ENCODE data around the gene PTPN18. TPM values are rescaled to one million over a fixed set of nuclear protein-coding genes. Genes with fewer than 3 reads are reported as not detected.
"Not testable (repeated sequence)": the region's sequence is repeated elsewhere in the genome, so short reads cannot be mapped to it uniquely, and the experiment has no call there.

Gene PTPN18
- polyA plus RNA-seq, 4 donors = 58.6 to 105 (median 66.5) TPM

- H3K4me3 ChIP-seq (ENCODE audit: low read depth in 1 of 3, low read length in 3 of 3) = no peak overlapping the region
- WGBS, 3 donors = 84 to 90% (median 85%) methylated on average over 7 of the region's 7 CpGs
- no peaks in the 10 kb centered on the region for H3K9me3 ChIP-seq (ENCODE audit: control insufficient read depth in 2 of 2, insufficient read depth in 1 of 2, low read depth in 1 of 2, low read length in 1 of 2)
- no peak overlapping the region for H3K27ac ChIP-seq (ENCODE audit: low read depth in 1 of 3, low read length in 2 of 3)
- DNase-seq = no peak
- H3K36me3 ChIP-seq (ENCODE audit: control insufficient read depth in 3 of 3, insufficient read depth in 2 of 3, low read depth in 1 of 3, low read length in 3 of 3) = no peaks in the 10 kb centered on the region
- H3K27me3 ChIP-seq (ENCODE audit: control insufficient read depth in 3 of 3, insufficient read depth in 3 of 3, low read length in 3 of 3) = no peaks in the 10 kb centered on the region
- peaks cover 0 to 13% (median 1%) of the 10 kb centered on the region in 3 donors for H3K4me1 ChIP-seq (ENCODE audit: control insufficient read depth in 3 of 3, insufficient read depth in 2 of 3, low read depth in 1 of 3, low read length in 2 of 3)
- no peak for FAIRE-seq
Observed at GRCh38 chr2:130393318-130393910, 37.6 kb downstream of the PTPN18 start.

DNA sequence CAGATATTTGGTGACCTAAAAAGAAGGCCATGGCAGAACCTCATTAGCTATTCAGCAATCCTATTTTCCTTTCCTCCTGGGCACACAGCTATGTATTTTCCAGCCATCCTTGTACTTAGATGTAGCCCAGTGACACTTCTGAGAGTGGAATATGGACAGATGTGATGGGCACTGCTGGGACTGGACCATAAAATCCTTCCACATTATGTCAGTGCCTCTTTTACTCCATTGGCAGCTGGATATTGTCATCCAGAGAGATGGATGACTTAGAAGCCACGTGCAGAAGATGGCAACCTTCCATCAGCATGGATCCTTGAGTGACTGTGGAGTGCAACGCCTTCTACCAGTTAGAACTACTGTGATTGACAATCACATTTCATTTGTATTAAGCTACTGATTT is 50.4 kb downstream of the PTPN18 start:
- H3K27ac ChIP-seq (ENCODE audit: low read depth in 1 of 3, low read length in 2 of 3); FAIRE-seq; DNase-seq; H3K36me3 ChIP-seq (ENCODE audit: control insufficient read depth in 3 of 3, insufficient read depth in 2 of 3, low read depth in 1 of 3, low read length in 3 of 3); H3K27me3 ChIP-seq (ENCODE audit: control insufficient read depth in 3 of 3, insufficient read depth in 3 of 3, low read length in 3 of 3); H3K4me1 ChIP-seq (ENCODE audit: control insufficient read depth in 3 of 3, insufficient read depth in 2 of 3, low read depth in 1 of 3, low read length in 2 of 3); H3K4me3 ChIP-seq (ENCODE audit: low read depth in 1 of 3, low read length in 3 of 3); H3K9me3 ChIP-seq (ENCODE audit: control insufficient read depth in 2 of 2, insufficient read depth in 1 of 2, low read depth in 1 of 2, low read length in 1 of 2): not testable (repeated sequence)
- no CpG with 5 or more reads among the region's 2 CpGs for WGBS, 3 donors

- not testable (repeated sequence) for H3K27ac ChIP-seq (ENCODE audit: low read depth in 1 of 3, low read length in 2 of 3); H3K27me3 ChIP-seq (ENCODE audit: control insufficient read depth in 3 of 3, insufficient read depth in 3 of 3, low read length in 3 of 3); H3K4me3 ChIP-seq (ENCODE audit: low read depth in 1 of 3, low read length in 3 of 3); H3K9me3 ChIP-seq (ENCODE audit: control insufficient read depth in 2 of 2, insufficient read depth in 1 of 2, low read depth in 1 of 2, low read length in 1 of 2); DNase-seq; FAIRE-seq; H3K4me1 ChIP-seq (ENCODE audit: control insufficient read depth in 3 of 3, insufficient read depth in 2 of 3, low read depth in 1 of 3, low read length in 2 of 3); H3K36me3 ChIP-seq (ENCODE audit: control insufficient read depth in 3 of 3, insufficient read depth in 2 of 3, low read depth in 1 of 3, low read length in 3 of 3)
- 17 to 59% (median 20%) methylated on average over 1 of the region's 1 CpG for WGBS, 3 donors
Observed at GRCh38 chr2:130416693-130417092, 60.8 kb downstream of the PTPN18 start.

DNA sequence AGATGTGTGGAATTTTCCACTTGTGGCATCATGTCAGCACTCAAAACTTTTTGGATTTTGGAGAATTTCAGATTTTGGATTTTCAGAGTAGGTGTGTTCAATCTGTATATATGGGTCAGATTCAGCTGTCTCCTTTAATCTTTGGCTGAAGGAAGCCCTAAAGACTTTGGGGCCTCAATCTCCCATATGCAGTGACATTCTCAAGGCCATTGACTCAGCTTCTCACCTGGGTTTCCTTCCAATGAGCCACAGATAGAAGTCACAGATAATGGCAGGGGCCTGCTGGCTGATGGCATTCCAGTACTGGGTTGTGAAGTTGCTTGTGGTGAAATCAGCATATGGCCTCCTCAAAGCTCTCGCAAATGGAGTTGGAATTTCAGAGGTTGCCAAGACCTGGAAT is 63.0 kb downstream of the PTPN18 start:
- FAIRE-seq; H3K4me3 ChIP-seq (ENCODE audit: low read depth in 1 of 3, low read length in 3 of 3): not testable (repeated sequence)
- 93 to 96% (median 96%) methylated on average over 1 of the region's 1 CpG for WGBS, 3 donors

More for the DNA sequence above, 63.0 kb downstream of the PTPN18 start:
- H3K9me3 ChIP-seq (ENCODE audit: control insufficient read depth in 2 of 2, insufficient read depth in 1 of 2, low read depth in 1 of 2, low read length in 1 of 2); H3K4me1 ChIP-seq (ENCODE audit: control insufficient read depth in 3 of 3, insufficient read depth in 2 of 3, low read depth in 1 of 3, low read length in 2 of 3); H3K27ac ChIP-seq (ENCODE audit: low read depth in 1 of 3, low read length in 2 of 3); H3K27me3 ChIP-seq (ENCODE audit: control insufficient read depth in 3 of 3, insufficient read depth in 3 of 3, low read length in 3 of 3); DNase-seq; H3K36me3 ChIP-seq (ENCODE audit: control insufficient read depth in 3 of 3, insufficient read depth in 2 of 3, low read depth in 1 of 3, low read length in 3 of 3): not testable (repeated sequence)

Other genes starting within 250 kb of the PTPN18 start
- gene POTEF, start 226.8 kb upstream of the PTPN18 start, polyA plus RNA-seq = not detected
- gene CCDC74B, start 210.9 kb upstream of the PTPN18 start, polyA plus RNA-seq = 1 to 10 TPM in 1 of 4 donors, under 1 TPM in 1, not detected in 2; 0.81 to 1.5 TPM
- gene SMPD4, start 174.5 kb upstream of the PTPN18 start, polyA plus RNA-seq = 10 to 100 TPM; 23.8 to 46.7 (median 32.6) TPM
- 100 to 1,000 TPM; 161 to 317 (median 245) TPM for gene MZT2B, start 173.8 kb upstream of the PTPN18 start, polyA plus RNA-seq
- 1 to 10 TPM in 1 of 4 donors, under 1 TPM in 1, not detected in 2; 0.12 to 2.4 TPM for gene TUBA3E, start 157.6 kb upstream of the PTPN18 start, polyA plus RNA-seq
- 10 to 100 TPM; 52.7 to 77.7 (median 62.2) TPM for gene IMP4, start 13.2 kb upstream of the PTPN18 start, polyA plus RNA-seq
- gene POTEI, start 153.3 kb downstream of the PTPN18 start, polyA plus RNA-seq = under 1 TPM in 2 of 4 donors, not detected in 2; 0.01 to 0.19 TPM
- gene CFC1B, start 165.2 kb downstream of the PTPN18 start, polyA plus RNA-seq = not detected
- 1 to 10 TPM in 2 of 4 donors, under 1 TPM in 1, not detected in 1; 0.18 to 3.1 (median 1.1) TPM for gene CFC1, start 243.5 kb downstream of the PTPN18 start, polyA plus RNA-seq